ENCODE results near the gene RFX7.
"Not testable (repeated sequence)": the region's sequence is repeated elsewhere in the genome, so short reads cannot be mapped to it uniquely, and the experiment has no call there.

RFX7 gene

DNA sequence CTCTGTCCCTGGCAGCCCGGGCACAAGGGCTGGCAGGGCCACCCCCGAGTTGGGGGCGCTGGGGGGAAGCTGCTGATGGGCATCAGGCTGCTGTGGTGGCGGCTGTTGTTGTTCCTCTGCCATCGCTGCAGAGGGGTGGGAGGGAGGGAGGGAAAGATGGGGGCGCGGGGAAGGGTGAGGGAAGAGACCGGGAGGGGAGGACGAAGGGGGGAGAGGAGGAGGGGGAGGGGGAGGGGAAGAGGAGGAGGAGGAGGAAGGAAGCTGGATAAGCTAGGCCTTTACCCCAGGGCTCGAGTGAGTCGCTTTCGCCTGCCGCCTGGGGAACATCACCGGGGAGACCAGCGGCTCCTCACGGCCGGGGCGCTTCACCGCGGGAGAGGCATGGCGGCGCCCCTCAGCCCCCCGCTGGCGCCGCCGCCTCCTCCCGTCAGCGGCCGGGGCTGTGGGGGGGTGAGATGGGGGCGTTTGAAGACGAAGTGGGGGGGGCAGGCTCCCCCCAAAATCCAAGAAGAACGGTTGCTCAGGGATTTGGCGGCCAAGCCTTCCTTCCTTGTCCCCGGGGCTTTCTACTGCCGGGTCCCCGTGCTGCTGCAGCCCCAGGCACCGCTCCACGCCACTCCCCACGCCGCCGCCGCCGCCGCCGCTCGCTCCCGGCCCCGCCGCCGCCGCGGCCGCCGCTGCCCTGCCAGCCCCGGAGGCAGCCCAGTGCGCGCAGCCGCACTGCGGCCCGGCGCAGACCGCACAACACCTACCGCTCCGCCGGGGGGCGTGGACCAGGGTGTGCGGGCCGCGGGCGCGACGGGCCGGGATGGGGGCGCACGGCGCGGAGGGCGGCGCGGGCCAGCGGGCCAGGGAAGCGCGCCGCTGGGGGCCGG, at the start of gene RFX7:
RFX7 (minus strand) TSS at position 717 of the 875 bp plus-strand sequence; CDS start at position 123, 594 bp downstream.
- in situ Hi-C loops (cut with HindIII; ENCODE audit: low sequenced_read_pairs) = no loop called here

DNA sequence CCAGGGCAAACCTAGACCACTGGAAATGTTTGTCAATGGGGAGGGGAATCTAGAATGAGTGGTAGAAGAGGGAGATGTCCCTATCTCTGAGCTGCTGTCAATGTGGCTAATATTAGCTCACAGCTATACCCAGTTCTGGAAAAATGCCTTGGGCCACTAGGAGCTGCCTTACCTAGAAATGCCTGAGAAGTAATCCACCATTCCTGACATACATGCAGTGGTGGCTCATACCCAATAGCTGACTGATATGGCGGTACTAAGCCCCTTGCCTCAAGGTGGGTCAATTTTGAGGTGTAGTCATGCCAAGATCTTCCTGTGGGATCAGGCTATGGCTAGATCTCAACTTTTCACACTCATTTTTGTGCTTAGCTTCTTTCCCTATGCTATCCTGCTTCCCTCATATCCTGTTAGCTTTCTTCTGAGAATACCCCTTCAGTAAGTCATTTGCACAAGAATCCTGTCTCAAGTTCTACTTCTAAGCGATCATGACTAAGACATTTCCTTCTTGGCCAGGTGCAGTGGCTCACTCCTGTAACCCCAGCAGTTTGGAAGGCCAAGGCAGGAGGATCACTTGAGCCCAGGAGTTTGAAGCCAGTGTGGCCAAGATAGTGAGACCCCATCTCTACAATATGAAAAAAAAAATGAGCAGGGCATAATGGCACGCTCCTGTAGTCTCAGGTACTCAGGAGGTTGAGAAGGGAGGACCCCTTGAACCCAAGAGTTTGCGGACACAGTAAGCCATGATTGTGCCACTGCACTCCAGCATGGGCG, 49.1 kb upstream of the RFX7 start:
- in situ Hi-C loops (cut with HindIII; ENCODE audit: low sequenced_read_pairs) = no loop called here

DNA sequence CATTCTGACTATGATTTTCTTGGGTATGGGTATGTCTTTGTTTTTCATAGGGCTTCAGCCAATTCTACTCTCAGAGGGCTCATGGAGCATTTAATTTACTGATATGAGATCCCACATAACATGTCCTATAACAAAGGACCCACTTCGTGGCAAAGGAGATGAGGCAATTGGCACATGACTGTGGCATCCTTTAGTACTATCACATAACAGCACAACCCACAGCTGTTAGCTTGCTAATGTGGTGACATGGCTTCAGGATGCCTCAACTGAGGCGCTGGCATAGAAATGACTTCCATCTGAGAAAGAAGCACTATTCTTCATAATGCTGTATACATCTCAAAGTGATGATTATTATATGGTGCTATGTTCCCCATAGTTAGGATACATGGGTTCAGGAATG, 48.1 kb upstream of the RFX7 start:
- in situ Hi-C loops (cut with HindIII; ENCODE audit: low sequenced_read_pairs) = no loop called here

DNA sequence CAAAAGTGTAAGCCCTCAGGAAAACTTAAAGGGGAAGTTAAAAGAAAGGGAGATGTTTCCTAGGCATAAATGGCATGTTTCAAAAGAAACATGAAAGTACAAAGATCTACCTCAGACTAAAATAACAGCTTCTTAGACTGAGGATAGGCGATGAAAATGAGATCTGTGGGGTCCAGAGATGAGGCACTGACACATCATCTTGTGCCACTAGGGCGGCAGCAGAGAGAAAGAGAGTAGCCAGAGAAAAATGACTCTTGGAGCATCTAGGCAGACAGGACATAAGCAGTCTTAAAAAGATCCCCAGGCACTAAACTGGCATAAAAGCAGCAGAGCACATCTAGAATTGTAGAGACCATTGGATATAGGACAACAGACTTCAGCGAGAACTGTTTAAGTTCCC, 42.5 kb upstream of the RFX7 start:
- in situ Hi-C loops (cut with HindIII; ENCODE audit: low sequenced_read_pairs) = no loop called here

DNA sequence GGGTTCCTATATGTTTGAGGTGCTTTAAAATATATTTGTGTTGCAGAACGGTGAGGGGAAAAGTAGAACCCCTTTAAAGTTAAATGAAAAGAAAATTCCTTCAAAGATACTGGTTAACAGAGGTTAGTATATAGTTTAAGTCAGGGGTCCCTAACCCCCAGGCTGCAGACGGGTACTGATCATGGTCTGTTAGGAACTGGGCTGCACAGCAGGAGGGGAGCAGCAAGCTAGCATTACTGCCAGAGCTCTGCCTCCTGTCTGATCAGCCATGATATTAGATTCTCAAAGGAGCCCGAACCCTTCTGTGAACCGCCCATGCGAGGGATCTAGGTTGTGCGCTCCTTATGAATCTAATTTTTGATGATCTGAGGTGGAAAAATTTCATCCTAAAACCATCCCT, 37.5 kb upstream of the RFX7 start:
- in situ Hi-C loops (cut with HindIII; ENCODE audit: low sequenced_read_pairs) = no loop called here

DNA sequence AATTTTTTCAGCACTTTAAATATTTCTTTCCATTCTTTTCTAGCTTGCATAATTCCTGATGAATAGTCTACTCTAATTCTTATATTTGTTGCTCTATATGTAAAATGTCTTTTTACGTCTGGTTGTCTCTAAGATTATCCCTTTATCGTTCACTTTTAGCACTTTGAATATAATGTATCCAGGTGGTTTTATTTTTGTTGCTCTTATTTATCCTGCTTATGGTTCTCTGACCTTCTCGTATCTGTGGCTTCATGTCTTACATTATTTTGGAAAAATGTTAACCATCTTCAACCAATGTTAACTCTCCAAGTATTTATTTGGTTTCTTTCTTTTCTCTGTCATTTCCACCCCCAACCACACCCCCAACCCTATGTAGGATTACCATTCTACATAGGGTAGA, 30.0 kb upstream of the RFX7 start:
- in situ Hi-C loops (cut with HindIII; ENCODE audit: low sequenced_read_pairs) = no loop called here

DNA sequence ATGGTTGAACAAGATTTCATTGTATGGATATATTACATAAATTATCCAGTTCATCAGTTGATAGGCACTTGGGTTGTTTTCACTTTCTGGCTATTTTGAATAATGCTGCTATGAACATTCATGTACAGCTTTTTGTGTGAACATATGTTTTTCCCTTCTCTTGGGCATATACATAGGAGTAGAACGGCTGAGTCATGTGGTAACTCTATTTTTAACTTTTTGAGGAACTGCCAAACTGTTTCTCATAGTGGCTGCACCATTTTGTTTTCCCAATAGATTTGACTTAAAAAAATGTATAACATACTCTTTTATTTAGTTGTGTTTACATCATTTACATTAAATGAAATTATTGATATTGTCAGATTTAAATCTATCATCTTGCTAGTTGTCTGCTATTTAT, 28.8 kb upstream of the RFX7 start:
- in situ Hi-C loops (cut with HindIII; ENCODE audit: low sequenced_read_pairs) = no loop called here

DNA sequence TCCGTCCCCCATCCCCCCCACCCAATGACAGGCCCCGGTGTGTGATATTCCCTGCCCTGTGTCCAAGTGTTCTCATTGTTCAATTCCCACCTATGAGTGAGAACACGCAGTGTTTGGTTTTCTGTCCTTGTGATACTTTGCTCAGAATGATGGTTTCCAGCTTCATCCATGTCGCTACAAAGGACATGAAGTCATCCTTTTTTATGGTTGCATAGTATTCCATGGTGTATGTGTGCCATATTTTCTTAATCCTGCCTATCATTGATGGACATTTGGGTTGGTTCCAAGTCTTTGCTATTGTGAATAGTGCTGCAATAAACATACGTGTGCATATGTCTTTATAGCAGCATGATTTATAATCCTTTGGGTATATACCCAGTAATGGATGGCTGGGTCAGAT, 22.8 kb upstream of the RFX7 start:
- in situ Hi-C loops (cut with HindIII; ENCODE audit: low sequenced_read_pairs) = not testable (repeated sequence)

DNA sequence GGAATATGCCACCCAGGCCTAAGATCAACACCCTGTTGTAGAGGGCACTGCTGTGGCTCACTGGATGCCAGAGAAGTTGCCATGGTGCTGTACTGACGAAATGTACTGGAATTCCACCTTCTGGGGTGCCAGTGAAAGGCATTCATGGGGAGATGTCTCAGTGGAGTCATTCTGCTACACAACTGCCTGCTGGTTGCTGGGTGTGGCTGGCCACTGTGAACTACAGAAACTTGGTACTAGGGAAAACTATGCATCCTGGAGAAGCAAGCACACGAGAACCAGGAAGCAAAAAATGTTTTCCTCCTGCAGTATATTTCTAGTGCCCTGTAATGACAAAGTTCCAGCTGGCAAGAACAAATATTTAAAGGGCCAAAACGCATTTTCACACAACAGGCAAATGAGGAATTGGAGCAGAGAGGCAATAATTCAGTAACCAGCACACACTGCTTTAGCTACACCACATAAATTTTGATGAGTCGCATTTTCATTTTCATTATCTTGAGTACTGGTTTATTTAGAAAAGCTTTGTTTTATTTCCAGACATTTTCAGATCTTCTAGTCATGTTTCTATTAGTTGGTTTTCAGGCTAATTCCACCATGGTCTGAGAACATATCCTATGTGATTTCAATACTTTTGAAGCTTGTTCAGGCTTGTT, 18.3 kb upstream of the RFX7 start:
- in situ Hi-C loops (cut with HindIII; ENCODE audit: low sequenced_read_pairs) = no loop called here

DNA sequence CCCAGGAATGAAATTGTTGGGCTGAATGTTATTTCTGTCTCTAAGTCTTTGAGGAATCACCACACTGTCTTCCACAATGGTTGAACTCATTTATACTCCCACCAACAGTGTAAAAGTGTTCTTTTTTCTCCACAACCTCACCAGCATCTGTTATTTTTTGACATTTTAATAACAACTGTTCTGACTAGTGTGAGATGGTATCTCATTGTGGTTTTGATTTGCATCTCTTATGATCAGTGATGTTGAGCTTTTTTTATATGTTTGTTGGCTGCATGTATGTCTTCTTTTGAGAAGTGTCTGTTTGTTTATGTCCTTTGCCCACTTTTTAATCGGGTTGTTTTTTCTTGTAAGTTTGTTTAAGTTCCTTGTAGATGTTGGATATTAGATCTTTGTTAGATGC, 13.6 kb upstream of the RFX7 start:
- in situ Hi-C loops (cut with HindIII; ENCODE audit: low sequenced_read_pairs) = not testable (repeated sequence)

DNA sequence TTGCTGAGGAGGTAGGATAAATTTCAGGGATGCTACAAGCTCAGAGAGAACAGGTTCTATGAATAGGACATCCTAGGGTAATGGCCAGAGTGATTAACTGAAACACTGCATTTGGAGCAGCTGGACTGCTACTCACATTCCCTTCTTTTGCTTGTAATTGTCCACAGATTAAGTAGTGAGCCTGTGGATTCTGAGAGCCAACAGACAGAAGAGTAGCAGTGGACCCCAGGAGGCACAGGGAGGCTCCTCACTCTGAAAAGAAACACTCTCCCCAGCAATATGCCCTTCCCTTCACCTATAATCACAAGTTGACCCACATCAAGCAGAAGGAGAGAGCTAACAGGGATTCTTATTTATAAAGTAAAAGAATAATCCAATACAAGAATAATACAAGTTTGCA, 10.6 kb upstream of the RFX7 start:
- in situ Hi-C loops (cut with HindIII; ENCODE audit: low sequenced_read_pairs) = no loop called here

DNA sequence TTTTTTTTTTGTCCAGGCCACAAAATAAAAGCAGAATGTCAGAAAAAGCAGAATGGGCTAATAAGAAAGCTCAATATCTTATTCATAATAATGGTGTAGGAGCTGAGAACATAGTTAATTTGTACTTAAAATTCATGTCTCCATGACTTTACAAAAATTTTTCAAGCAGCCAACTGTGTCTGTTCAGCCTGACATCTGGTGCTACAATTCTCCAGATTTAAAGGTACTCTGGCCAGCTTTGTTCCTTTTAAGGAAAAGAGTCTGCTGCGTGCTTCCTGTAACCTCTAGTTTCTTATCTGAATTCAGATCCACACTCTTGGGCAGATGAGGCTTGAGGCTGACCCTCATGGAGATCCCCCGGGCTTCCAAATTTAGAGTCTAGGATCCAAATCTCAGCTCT, 8.7 kb upstream of the RFX7 start:
- in situ Hi-C loops (cut with HindIII; ENCODE audit: low sequenced_read_pairs) = no loop called here

DNA sequence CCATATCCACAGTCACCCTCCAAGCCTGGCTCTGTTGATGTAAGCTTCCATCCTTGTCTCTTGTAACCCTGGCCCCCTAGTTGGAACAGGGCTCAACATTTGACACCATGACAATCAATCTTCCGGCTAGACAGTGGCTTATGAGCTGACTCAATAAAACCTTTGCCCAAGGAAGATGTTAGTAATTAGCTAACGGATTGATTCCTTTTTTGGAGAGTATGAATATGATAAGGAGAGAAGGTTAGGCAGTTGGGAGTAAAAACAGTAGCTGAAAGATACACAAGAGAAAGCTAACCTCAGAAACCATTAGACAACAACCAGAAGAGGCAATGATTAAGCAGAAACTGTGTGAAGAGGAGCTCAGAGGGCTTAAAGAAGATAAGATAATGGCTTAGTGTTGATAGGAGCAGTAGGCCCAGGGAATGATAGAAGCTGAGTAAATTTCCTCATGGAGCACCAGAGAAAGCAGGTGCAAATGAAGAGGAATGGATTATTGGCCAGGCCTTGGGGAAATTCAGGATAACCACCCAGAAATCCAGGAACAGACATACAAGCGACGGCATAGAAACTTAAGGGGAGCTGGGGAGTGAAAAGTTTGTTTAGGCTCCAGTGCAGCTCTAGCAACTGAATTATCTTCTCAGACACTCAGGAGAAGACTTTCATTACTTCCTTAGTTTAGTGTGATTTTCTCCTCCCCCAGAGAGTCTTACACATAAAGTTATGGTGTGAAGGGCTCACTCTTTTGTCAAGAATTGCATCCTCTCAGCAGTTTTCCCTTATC, 7.8 kb upstream of the RFX7 start:
- in situ Hi-C loops (cut with HindIII; ENCODE audit: low sequenced_read_pairs) = no loop called here

DNA sequence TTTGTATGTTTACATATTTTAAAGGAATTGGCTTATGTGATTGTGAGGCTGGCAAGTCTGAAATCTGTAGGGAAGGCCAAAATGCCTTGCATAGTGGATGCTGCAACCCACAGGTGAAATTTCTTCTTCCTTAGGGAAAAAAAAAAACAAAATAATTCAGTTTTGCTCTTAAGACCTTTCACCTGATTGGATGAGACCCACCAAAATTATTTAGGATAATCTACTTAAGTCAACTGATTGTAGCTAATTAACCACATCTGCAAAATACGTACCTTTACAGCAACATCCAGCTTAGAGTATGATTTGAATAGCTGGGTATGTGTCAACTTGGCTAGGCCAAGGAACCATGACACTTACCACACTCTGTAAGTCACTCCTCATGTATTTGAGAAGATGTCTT, 6.9 kb upstream of the RFX7 start:
- in situ Hi-C loops (cut with HindIII; ENCODE audit: low sequenced_read_pairs) = no loop called here

DNA sequence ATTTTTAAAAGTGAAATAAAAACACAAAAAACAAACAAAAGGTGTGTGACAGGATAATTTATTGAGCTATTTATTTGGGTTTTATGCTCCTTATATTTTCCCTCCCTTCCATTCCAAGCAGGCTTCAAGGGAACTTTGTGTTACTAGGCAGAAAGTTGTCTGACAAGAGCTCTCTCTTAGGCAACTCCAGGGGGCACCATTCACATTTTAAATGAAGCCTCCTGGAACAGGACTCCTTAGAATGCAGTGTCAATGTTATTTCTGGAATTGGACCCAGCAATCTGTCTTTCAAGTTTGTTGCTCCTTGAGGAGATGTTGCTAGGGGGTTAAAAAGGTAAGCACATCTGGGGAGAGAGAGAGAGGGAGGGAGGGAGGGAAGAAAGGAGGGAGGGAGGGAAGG, 5.4 kb upstream of the RFX7 start:
- in situ Hi-C loops (cut with HindIII; ENCODE audit: low sequenced_read_pairs) = loop anchor here (5.0 kb wide), 1 partner anchor 37 kb away; no protein-coding TSS in a partner anchor

DNA sequence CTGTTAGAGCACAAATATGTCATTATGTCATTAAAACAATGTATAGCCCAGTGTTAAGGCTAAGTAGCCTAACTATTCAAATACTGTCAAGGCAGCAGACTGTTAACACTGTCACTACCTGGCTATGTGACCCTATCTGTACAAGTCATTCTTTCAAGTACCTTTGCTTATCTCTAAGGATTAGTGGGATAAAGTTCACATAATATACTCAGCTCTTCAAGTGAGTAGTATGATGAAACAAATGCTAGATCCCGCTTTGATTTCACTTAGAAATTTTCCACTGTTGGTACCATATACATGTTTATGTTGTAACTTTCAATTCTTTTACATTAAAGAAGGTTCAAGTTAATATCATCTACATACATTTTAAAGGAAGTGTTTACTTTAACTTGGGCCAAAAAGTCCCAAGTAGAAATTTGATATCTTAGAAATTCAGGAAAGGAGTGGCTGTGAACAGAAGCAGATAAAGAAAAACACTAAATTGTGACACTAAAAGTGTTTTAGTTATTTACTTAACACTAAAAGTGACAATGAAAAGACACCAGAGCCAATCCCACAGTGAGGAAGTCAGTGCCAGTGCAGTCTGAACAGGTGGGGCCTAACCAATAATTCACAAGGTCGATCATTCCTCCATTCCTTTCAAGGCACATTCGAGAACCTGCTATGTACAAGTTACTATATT, 4.8 kb upstream of the RFX7 start:
- in situ Hi-C loops (cut with HindIII; ENCODE audit: low sequenced_read_pairs) = loop anchor here (5.0 kb wide), 1 partner anchor 36 kb away; no protein-coding TSS in a partner anchor

DNA sequence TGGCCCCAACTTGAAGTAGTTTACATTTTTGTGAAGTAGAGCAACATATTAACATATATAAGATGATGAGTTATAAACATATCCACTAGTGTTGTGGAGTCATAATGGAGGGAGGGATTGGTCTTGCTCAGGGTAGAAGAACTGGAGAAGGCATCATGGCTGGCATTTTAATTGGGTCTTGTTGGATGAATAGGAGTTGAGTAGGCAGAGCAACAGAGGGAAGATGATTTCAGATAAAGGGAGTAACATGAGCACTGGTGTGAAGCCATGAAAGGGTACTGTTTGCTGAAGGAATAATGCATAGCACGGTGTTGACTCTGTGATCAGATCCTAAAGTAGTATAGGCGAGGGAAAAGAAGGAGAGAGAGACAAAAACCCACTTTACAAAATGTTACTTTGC, 3.6 kb upstream of the RFX7 start:
- in situ Hi-C loops (cut with HindIII; ENCODE audit: low sequenced_read_pairs) = loop anchor here (5.0 kb wide), 1 partner anchor 35 kb away; no protein-coding TSS in a partner anchor

DNA sequence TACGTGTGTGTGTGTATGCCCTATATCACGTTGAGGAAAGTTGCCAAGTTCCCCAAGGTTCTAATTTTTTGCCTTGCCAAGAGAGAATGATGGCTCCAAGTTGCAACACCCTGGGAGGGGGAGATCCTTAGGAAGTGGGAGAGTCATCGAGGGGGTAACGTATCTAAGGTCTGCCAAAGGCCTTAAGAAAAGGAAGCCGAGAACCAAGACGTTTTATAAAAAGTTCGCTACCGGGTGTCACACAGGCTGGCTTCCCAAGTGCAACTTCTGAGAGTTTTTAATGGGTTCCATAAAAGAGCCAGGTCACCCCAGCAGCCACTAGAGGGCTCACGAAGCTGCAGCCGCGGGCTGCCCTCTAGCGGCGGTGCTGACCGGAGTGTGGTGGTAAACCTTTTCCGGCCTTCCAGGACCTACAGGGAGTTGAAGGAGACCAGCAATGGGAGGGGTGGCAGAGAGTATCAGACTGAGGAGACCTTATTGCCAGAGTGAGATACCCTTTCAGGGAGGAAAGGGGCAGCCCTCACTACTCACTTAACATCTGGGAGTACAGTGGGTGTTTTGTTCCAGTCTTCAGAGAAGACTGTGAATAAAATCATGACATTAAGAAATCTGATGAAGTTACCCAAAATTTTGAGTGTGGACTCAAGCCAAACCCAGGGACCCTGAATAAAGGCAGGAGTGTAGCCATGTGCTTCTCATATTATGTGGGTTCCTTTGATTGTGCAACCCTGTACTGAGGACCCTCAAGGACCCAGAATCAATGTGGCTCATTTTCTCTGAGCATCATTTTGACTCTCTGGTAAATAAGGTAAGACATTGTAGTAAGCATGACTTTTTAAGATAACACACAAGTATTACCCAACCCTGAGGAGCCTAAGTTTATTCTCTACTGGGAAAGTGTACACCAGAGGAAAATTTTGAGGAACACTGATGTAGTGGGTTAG, 2.5 kb upstream of the RFX7 start:
- in situ Hi-C loops (cut with HindIII; ENCODE audit: low sequenced_read_pairs) = loop anchor here (5.0 kb wide), 1 partner anchor 34 kb away; no protein-coding TSS in a partner anchor
